IMR-90 (cell line): ENCODE results near the gene STK33. TPM values are rescaled to one million over a fixed set of nuclear protein-coding genes. Genes with fewer than 3 reads are reported as not detected.

ENCODE experiments used
- ATAC-seq: fragments of 200-7000 bp; cut with Tn5 transposase; 2 replicates; pipeline ENCODE4 v1.9.1; 2020; ENCODE audit warnings: low read depth, mild to moderate bottlenecking, moderate library complexity
- BruUV-seq: library from RNA; stranded (reverse); fragments of 400-500 nt; replicated peaks from 2 replicates; lab custom pipeline; 2021; lab: Mats Ljungman, UMichigan
- CTCF ChIA-PET: fragments of 300-600 bp; formaldehyde crosslinking; extraction: SDS; loops from one replicate; lab custom pipeline; 2021; ENCODE audit warnings: antibody characterized with exemption; lab: Yijun Ruan, JAX
- POLR2A ChIA-PET: fragments of 300-600 bp; sonication (Branson Sonifier 250); formaldehyde crosslinking; loops from one replicate; lab custom pipeline; 2022; ENCODE audit warnings: antibody characterized with exemption; ENCODE audit not compliant: unreplicated experiment; lab: Charles Lee
- DNase-seq: peaks from one replicate; pipeline ENCODE4 v3.0.0; 2013
- H2AFZ ChIP-seq: replicated peaks from 2 replicates; pipeline ENCODE3; 2013; ENCODE audit warnings: low read length, mild to moderate bottlenecking; ENCODE audit not compliant: poor library complexity
- H2AK5ac ChIP-seq: 2 replicates; pipeline ENCODE4 v1.6.1; 2013; ENCODE audit warnings: low read depth, low read length, inconsistent platforms
- H2AK9ac ChIP-seq: replicated peaks from 2 replicates; pipeline ENCODE3; 2013; ENCODE audit warnings: mild to moderate bottlenecking, low read depth, low read length, moderate library complexity; ENCODE audit not compliant: poor library complexity
- H2BK120ac ChIP-seq: 2 replicates; pipeline ENCODE4 v1.6.1; 2013; ENCODE audit warnings: low read depth, low read length, inconsistent platforms
- H2BK15ac ChIP-seq: 3 replicates; pipeline ENCODE4 v1.6.1; 2013; ENCODE audit warnings: low read depth, low read length, inconsistent platforms
- H2BK20ac ChIP-seq: 2 replicates; pipeline ENCODE4 v1.6.1; 2013; ENCODE audit warnings: low read depth, mild to moderate bottlenecking, inconsistent platforms, low read length, moderate library complexity
- H2BK5ac ChIP-seq: 2 replicates; pipeline ENCODE4 v1.6.1; 2013; ENCODE audit warnings: mild to moderate bottlenecking, low read depth, low read length, inconsistent platforms; ENCODE audit not compliant: poor library complexity, severe bottlenecking
- H3K14ac ChIP-seq: replicated peaks from 2 replicates; pipeline ENCODE4 v1.6.1; 2013; ENCODE audit warnings: low read depth, low read length, inconsistent platforms
- H3K18ac ChIP-seq: 2 replicates; pipeline ENCODE4 v1.6.1; 2013; ENCODE audit warnings: low read depth, low read length, control low read depth
- H3K23ac ChIP-seq: 2 replicates; pipeline ENCODE4 v1.6.1; 2013; ENCODE audit warnings: low read depth, low read length, inconsistent platforms
- H3K27ac ChIP-seq: 2 replicates; pipeline ENCODE4 v1.5.1; 2013; ENCODE audit warnings: mild to moderate bottlenecking, control low read depth, low read length; ENCODE audit not compliant: insufficient read depth
- H3K27me3 ChIP-seq: 2 replicates; pipeline ENCODE4 v1.6.1; 2013; ENCODE audit warnings: low read length; ENCODE audit not compliant: control insufficient read depth, insufficient read depth
- H3K36me3 ChIP-seq: 2 replicates; pipeline ENCODE4 v1.6.1; 2013; ENCODE audit warnings: low read length, mixed read lengths; ENCODE audit not compliant: control insufficient read depth, insufficient read depth
- H3K4ac ChIP-seq: 2 replicates; pipeline ENCODE4 v1.6.1; 2013; ENCODE audit warnings: low read depth, low read length, inconsistent platforms
- H3K4me1 ChIP-seq: 2 replicates; pipeline ENCODE4 v1.6.1; 2013; ENCODE audit warnings: low read length, mixed read lengths; ENCODE audit not compliant: control insufficient read depth, insufficient read depth
- H3K4me2 ChIP-seq: 2 replicates; pipeline ENCODE4 v1.6.1; 2013; ENCODE audit warnings: low read depth, mild to moderate bottlenecking, control low read depth, low read length, moderate library complexity
- H3K4me3 ChIP-seq: 2 replicates; pipeline ENCODE4 v1.5.1; 2013; ENCODE audit warnings: low read depth, mild to moderate bottlenecking, control low read depth, low read length, moderate library complexity; ENCODE audit not compliant: insufficient read depth
- H3K56ac ChIP-seq: 2 replicates; pipeline ENCODE4 v1.6.1; 2013; ENCODE audit warnings: low read length, inconsistent platforms; ENCODE audit not compliant: insufficient read depth; ENCODE audit errors: extremely low read depth
- H3K79me1 ChIP-seq, 2 experiments: 2 replicates each; pipeline ENCODE4 v1.6.1; 2013; ENCODE audit warnings: low read length in 2 of 2, inconsistent platforms in 1 of 2, low read depth in 1 of 2
- H3K9ac ChIP-seq: 2 replicates; pipeline ENCODE4 v1.6.1; 2013; ENCODE audit warnings: low read depth, low read length, control low read depth
- H3K9me1 ChIP-seq: 2 replicates; pipeline ENCODE4 v1.6.1; 2013; ENCODE audit warnings: low read length, inconsistent platforms; ENCODE audit not compliant: insufficient read depth
- H3K9me3 ChIP-seq: 2 replicates; pipeline ENCODE4 v1.6.1; 2013; ENCODE audit warnings: low read length; ENCODE audit not compliant: control insufficient read depth, insufficient read depth
- H4K20me1 ChIP-seq: 2 replicates; pipeline ENCODE4 v1.6.1; 2013; ENCODE audit warnings: low read length, inconsistent platforms; ENCODE audit not compliant: insufficient read depth
- H4K5ac ChIP-seq: 2 replicates; pipeline ENCODE4 v1.6.1; 2013; ENCODE audit warnings: mild to moderate bottlenecking, low read depth, low read length, control low read depth
- H4K8ac ChIP-seq, 2 experiments: 2 replicates each; pipeline ENCODE4 v1.6.1; 2013; ENCODE audit warnings: low read depth in 2 of 2, low read length in 2 of 2, control low read depth in 1 of 2, inconsistent platforms in 1 of 2
- H4K91ac ChIP-seq: 2 replicates; pipeline ENCODE4 v1.6.1; 2013; ENCODE audit warnings: low read depth, low read length, inconsistent platforms; ENCODE audit not compliant: insufficient read depth
- BHLHE40 ChIP-seq: fragments of 150-350 bp; IDR thresholded peaks from 2 replicates; pipeline ENCODE4 v1.6.1; 2016; ENCODE audit warnings: mild to moderate bottlenecking, low read depth, low read length
- CEBPB ChIP-seq: IDR thresholded peaks from 2 replicates; pipeline ENCODE4 v1.6.1; 2012; ENCODE audit warnings: low read depth, low read length, improper control_type of control experiment
- CHD1 ChIP-seq: IDR thresholded peaks from 2 replicates; pipeline ENCODE4 v1.6.1; 2012; ENCODE audit warnings: low read depth, low read length, improper control_type of control experiment
- FOS ChIP-seq: fragments of 150-350 bp; IDR thresholded peaks from 2 replicates; pipeline ENCODE4 v1.6.1; 2016; ENCODE audit warnings: low read depth, low read length
- RAD21 ChIP-seq: IDR thresholded peaks from 2 replicates; pipeline ENCODE4 v1.6.1; 2012; ENCODE audit warnings: low read length, improper control_type of control experiment
- USF2 ChIP-seq: fragments of 150-350 bp; IDR thresholded peaks from 2 replicates; pipeline ENCODE4 v1.6.1; 2017; ENCODE audit warnings: mild to moderate bottlenecking, antibody characterized with exemption, low read length, low read depth
- WGBS, 2 experiments: methylation state at CpG; one replicate each; pipeline versions ENCODE4 v1.1.5 to v1.1.7; 2013; ENCODE audit warnings: missing lambda C conversion rate in 2 of 2; ENCODE audit not compliant: insufficient read length in 1 of 2; ENCODE audit errors: extremely low coverage in 2 of 2; 5-methylcytosine and 5-hydroxymethylcytosine counted together
- dilution Hi-C: fragments of 300-500 bp; cut with HindIII; formaldehyde crosslinking; loops from one replicate; pipeline ENCODE4 v1.14.3; 2018; ENCODE audit warnings: low sequenced_read_pairs; ENCODE audit not compliant: unreplicated experiment
- in situ Hi-C: fragments of 300-500 bp; cut with MboI; formaldehyde crosslinking; loops from 3 replicates; pipeline ENCODE4 v1.14.3; 2019; ENCODE audit warnings: low sequenced_read_pairs, inconsistent platforms, mixed read lengths
- intact Hi-C: fragments of 100-400 bp; cut with micrococcal nuclease; formaldehyde crosslinking; loops from 2 replicates; pipeline ENCODE4 v1.10.0; 2022
- polyA plus RNA-seq, 3 experiments: library from polyadenylated mRNA; depleted of rRNA; stranded (reverse); fragments of >200 nt; gene quantifications; 2 replicates each; pipeline ENCODE4 v1.2.3, GENCODE V29; 2012; ENCODE audit warnings: low replicate concordance in 1 of 3
- total RNA-seq: library from RNA; depleted of rRNA; stranded (reverse); fragments of >200 nt; gene quantifications from 2 replicates; pipeline ENCODE4 v1.2.3, GENCODE V29; 2012

Gene STK33
- total and polyA plus RNA-seq, 2 of the 4 experiments (the other 2 are of a cell fraction), result 2.3 to 2.6 TPM

DNA sequence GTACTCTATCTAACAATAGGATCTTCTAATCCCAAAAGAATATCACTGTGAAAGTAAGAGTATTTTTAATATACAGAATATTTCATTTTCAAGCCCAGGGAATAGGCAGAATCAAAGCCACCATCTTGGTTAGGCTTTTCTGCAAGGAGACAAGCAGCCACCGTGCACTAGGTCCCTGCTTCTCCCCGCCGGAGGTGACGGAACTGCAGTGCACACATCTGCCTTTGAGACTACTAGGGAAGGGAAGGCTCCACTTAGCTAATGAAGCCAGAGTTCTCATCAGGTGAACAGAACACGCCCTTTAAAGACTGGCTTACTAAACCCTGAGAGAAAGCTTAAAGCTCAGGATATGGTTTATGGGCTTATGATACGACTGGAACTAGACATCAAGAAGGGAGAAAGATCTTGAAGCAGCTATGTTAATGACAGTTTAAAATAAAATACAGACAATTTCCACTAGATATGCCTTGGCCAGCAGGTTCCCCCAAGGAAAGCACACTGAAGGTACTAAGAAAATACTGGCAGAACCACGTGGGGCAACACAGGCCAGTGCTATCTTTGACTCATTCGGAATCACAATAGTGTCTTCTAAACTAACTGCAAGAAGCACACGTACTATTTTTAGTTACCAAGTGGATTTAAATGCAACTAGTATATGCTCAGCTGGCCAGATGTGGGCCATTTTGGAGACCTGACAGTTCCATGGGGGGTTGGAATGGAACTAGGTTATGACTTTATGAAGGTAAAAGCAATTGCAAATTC, 203.0 kb downstream of the STK33 start:
- Histone ChIP-seq H2BK20ac (no peak overlapping the region), H3K4me3 (no peak overlapping the region), H4K91ac (no peak overlapping the region), H3K23ac (no peak overlapping the region), H3K4me2 (no peak overlapping the region), H3K9me3 (no peaks in the 10 kb centered on the region), H3K9me1 (no peaks in the 10 kb centered on the region), H2AK9ac (no peak overlapping the region), H3K4ac (no peak overlapping the region), H3K36me3 (no peaks in the 10 kb centered on the region), H3K27me3 (no peaks in the 10 kb centered on the region; the same call in 1 of the 2 replicates), H2BK15ac (no peak overlapping the region), H2BK5ac (no peak overlapping the region), H2AFZ (no peak overlapping the region), H4K5ac (no peak overlapping the region), H3K14ac (no peak overlapping the region), H3K56ac (no peak overlapping the region), H3K27ac (no peak overlapping the region), H3K18ac (no peak overlapping the region), H3K79me1 (no peaks in the 10 kb centered on the region), H3K4me1 (peaks cover 2% of the 10 kb centered on the region; the same call in 1 of the 2 replicates), H4K20me1 (no peaks in the 10 kb centered on the region), H2AK5ac (no peak overlapping the region), H3K9ac (no peak overlapping the region), H4K8ac (no peak overlapping the region), H2BK120ac (no peak overlapping the region)
- ChIA-PET POLR2A (no interaction called here), CTCF (no interaction called here)
- dilution Hi-C loops, result no loop called here
- BruUV-seq, result no TSS peak
- ATAC-seq (no peak), DNase-seq (no peak)
- in situ Hi-C loops, result no loop called here
- TF ChIP-seq BHLHE40 (no peak), CHD1 (no peak), RAD21 (no peak), CEBPB (no peak), USF2 (no peak), FOS (no peak)
- 100% methylated on average over 1 of the region's 9 CpGs; no CpG with 5 or more reads in 1 of the 2 experiments for WGBS, 2 experiments
- intact Hi-C loops, result no loop called here
